Measurements from ENCODE around the gene CTU2. TPM values are rescaled to one million over a fixed set of nuclear protein-coding genes. Genes with fewer than 3 reads are reported as not detected.

The CTU2 gene
- polyA plus RNA-seq, 1 experiment: 6.5 TPM

DNA sequence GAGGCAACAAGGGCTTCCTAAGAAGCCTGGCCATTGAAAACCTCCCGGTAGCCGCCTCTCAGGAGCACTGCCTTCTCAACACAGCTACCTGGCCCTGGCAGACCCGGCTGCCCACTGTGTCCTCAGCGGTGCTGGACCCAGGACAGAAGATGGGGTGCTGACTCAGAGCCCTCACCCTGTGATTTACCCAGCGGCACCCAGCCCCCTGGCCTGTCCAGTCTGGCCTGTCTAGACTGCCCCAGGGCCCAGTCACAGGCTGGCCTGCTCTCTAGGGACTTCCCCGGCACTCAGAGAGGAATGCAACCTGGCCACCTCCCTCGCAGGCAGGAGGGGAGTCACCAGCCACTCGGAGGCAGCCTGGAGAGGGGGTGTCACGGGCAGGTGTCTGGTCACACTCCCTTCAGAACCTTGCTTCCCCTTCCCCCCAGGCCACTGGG is 58.6 kb downstream of the CTU2 start:
- H3K4me3 ChIP-seq (ENCODE audit: low read depth, low read length): no peak overlapping the region
- CTCF ChIA-PET: interaction anchor here (0.7 to 1.8 kb wide), 2 partner anchors 19 to 22 kb away, joined by 4 read pairs; no protein-coding TSS in a partner anchor
- no peaks in the 10 kb centered on the region for H3K27me3 ChIP-seq (ENCODE audit: control insufficient read depth, insufficient read depth, low read length)
- no peaks in the 10 kb centered on the region; the same call in 1 of the 2 replicates for H3K9me3 ChIP-seq (ENCODE audit: control insufficient read depth, insufficient read depth, low read length)
- H3K27ac ChIP-seq (ENCODE audit: low read depth, low read length): peak overlapping the region; percentile 39
- POLR2A ChIA-PET: interaction anchor here (0.6 kb wide), 1 partner anchor 78 kb away, joined by 4 read pairs; no protein-coding TSS in a partner anchor
- DNase-seq (ENCODE audit: low read depth, low spot score): no peak
- TF ChIP-seq, protein P1, sequence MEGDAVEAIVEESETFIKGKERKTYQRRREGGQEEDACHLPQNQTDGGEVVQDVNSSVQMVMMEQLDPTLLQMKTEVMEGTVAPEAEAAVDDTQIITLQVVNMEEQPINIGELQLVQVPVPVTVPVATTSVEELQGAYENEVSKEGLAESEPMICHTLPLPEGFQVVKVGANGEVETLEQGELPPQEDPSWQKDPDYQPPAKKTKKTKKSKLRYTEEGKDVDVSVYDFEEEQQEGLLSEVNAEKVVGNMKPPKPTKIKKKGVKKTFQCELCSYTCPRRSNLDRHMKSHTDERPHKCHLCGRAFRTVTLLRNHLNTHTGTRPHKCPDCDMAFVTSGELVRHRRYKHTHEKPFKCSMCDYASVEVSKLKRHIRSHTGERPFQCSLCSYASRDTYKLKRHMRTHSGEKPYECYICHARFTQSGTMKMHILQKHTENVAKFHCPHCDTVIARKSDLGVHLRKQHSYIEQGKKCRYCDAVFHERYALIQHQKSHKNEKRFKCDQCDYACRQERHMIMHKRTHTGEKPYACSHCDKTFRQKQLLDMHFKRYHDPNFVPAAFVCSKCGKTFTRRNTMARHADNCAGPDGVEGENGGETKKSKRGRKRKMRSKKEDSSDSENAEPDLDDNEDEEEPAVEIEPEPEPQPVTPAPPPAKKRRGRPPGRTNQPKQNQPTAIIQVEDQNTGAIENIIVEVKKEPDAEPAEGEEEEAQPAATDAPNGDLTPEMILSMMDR (IDR thresholded peaks at IDR 0.05; ENCODE audit: low read depth, low read length): no peak

Other genes with a start within 250 kb of the CTU2 start
- gene ZC3H18, start 136.1 kb upstream of the CTU2 start, polyA plus RNA-seq (2011; rRNA removed): 8.5 and 10.1 TPM in 2 replicates
- gene IL17C, start 67.9 kb upstream of the CTU2 start, polyA plus RNA-seq (2011; rRNA removed): not detected in 2 replicates
- 53.6 and 99.8 TPM in 2 replicates for gene CYBA, start 55.5 kb upstream of the CTU2 start, polyA plus RNA-seq (2011; rRNA removed)
- gene MVD, start 43.4 kb upstream of the CTU2 start, polyA plus RNA-seq (2011; rRNA removed): 9.1 and 13.5 TPM in 2 replicates
- gene SNAI3, start 20.0 kb upstream of the CTU2 start, polyA plus RNA-seq (2011; rRNA removed): 0.04 and 0.06 TPM in 2 replicates
- 6.8 and 9.0 TPM in 2 replicates for gene RNF166, start 95 bp upstream of the CTU2 start, polyA plus RNA-seq (2011; rRNA removed)
- 47.0 and 72.7 TPM in 2 replicates for gene PIEZO1, start 78.7 kb downstream of the CTU2 start, polyA plus RNA-seq (2011; rRNA removed)
- gene CDT1, start 97.3 kb downstream of the CTU2 start, polyA plus RNA-seq (2011; rRNA removed): 1.2 and 2.4 TPM in 2 replicates
- 66.8 and 107 TPM in 2 replicates for gene APRT, start 105.4 kb downstream of the CTU2 start, polyA plus RNA-seq (2011; rRNA removed)
- gene GALNS, start 150.4 kb downstream of the CTU2 start, polyA plus RNA-seq (2011; rRNA removed): 11.6 and 18.5 TPM in 2 replicates
- gene TRAPPC2L, start 150.6 kb downstream of the CTU2 start, polyA plus RNA-seq (2011; rRNA removed): 72.8 and 101 TPM in 2 replicates
- gene PABPN1L, start 160.2 kb downstream of the CTU2 start, polyA plus RNA-seq (2011; rRNA removed): not detected in 2 replicates